Upper lobe of right lung (tissue), 1 donor: ENCODE data around the gene CFAP46. TPM values are rescaled to one million over a fixed set of nuclear protein-coding genes. Genes with fewer than 3 reads are reported as not detected.
A peak's percentile ranks its signal among the peaks of the same experiment; 100 is the strongest.
"Not testable (repeated sequence)": the region's sequence is repeated elsewhere in the genome, so short reads cannot be mapped to it uniquely, and the experiment has no call there.

ENCODE experiments used
- ATAC-seq: fragments of 200-7000 bp; cut with Tn5 transposase; one replicate; pipeline ENCODE4 v1.9.1; 2020; ENCODE audit warnings: mild to moderate bottlenecking, moderate library complexity
- DNase-seq: peaks from one replicate; pipeline ENCODE4 v3.0.0-alpha.2; 2020
- H3K27ac ChIP-seq: fragments of 200-600 bp; one replicate; pipeline ENCODE4 v1.8.0; 2022
- H3K27me3 ChIP-seq: fragments of 200-600 bp; one replicate; pipeline ENCODE4 v1.8.0; 2022; ENCODE audit warnings: mild to moderate bottlenecking
- H3K36me3 ChIP-seq: fragments of 200-600 bp; one replicate; pipeline ENCODE4 v1.8.0; 2022
- H3K4me1 ChIP-seq: fragments of 200-600 bp; one replicate; pipeline ENCODE4 v1.8.0; 2022
- H3K4me3 ChIP-seq: fragments of 200-600 bp; one replicate; pipeline ENCODE4 v1.8.0; 2022; ENCODE audit warnings: mild to moderate bottlenecking
- H3K9me3 ChIP-seq: fragments of 200-600 bp; one replicate; pipeline ENCODE4 v1.8.0; 2022
- CTCF ChIP-seq: fragments of 200-600 bp; IDR thresholded peaks from one replicate; pipeline ENCODE4 v1.8.0; 2022; ENCODE audit warnings: antibody characterized with exemption
- intact Hi-C: fragments of 100-400 bp; cut with DNase I; formaldehyde crosslinking; loops from one replicate; pipeline ENCODE4 v1.11.0; 2022
- total RNA-seq: library from RNA; stranded (reverse); fragmentation: NEBNext Ultra II Directional; extraction: Animal tissue kit (Norgen Biotek cat#: 25700); gene quantifications from one replicate; pipeline ENCODE4 v1.2.1, GENCODE V29; 2021
- donor health status: DM: no; HTN: yes; CAD: no; lungs with severe emphysema.

CFAP46 gene
- total RNA-seq, 1 donor from 2014 or later = 0.52 TPM

GRCh38 chr10:132844069-132844809 lies 98.1 kb downstream of the CFAP46 start:
- Histone ChIP-seq H3K4me1 (no peaks in the 10 kb centered on the region), H3K27ac (no peak overlapping the region), H3K27me3 (peaks cover 5% of the 10 kb centered on the region), H3K36me3 (no peaks in the 10 kb centered on the region), H3K9me3 (peaks cover 5% of the 10 kb centered on the region), H3K4me3 (no peak overlapping the region)
- ATAC-seq (no peak), DNase-seq (peak; percentile 58)
- intact Hi-C loops = no loop called here
- TF ChIP-seq CTCF = no peak

DNA sequence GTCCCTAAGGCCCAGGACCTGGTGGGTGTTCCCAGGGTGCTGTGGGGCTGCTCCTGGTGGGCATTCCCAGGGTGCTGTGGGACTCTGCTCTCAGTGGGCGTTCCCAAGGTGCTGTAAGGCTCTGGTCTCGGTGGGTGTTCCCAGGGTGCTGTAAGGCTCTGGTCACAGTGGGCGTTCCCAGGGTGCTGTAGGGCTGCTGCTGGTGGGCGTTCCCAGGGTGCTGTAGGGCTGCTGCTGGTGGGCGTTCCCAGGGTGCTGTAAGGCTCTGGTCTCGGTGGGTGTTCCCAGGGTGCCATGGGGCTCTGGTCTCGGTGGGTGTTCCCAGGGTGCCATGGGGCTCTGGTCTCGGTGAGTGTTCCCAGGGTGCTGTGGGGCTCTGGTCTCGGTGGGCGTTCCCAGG lies 99.1 kb downstream of the CFAP46 start:
- ATAC-seq, intact Hi-C loops, H3K36me3 ChIP-seq, H3K27me3 ChIP-seq, H3K4me3 ChIP-seq, H3K4me1 ChIP-seq, H3K9me3 ChIP-seq, H3K27ac ChIP-seq, DNase-seq: not testable (repeated sequence)

- Histone ChIP-seq H3K4me3 (no peak overlapping the region), H3K36me3 (no peaks in the 10 kb centered on the region), H3K9me3 (peaks cover 5% of the 10 kb centered on the region), H3K27me3 (peaks cover 9% of the 10 kb centered on the region), H3K27ac (no peak overlapping the region), H3K4me1 (no peaks in the 10 kb centered on the region)
- TF ChIP-seq CTCF = no peak
- intact Hi-C loops = no loop called here
- DNase-seq = no peak
- ATAC-seq = no peak
These were observed 100.0 kb downstream of the CFAP46 start for GRCh38 chr10:132842397-132842796.

DNA sequence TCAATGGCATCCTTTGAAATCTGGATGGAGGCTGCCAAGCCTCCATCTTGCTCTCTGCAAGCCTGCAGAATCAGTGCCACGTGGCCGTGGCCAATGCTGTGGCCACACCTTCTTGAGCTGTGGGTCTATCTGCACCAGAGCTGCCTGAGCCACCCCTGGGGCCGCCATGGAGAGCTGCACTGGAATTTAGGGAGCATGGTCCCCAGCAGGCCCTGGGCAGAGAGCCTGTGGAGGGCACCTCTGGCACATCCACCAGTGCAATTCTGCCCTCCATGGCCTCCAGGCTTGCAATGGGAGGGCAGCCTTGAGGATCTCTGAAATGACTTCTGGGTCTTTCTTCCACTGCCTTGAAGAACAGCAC lies 100.8 kb downstream of the CFAP46 start:
- no peak overlapping the region for H3K27ac ChIP-seq
- TF ChIP-seq CTCF = no peak
- ATAC-seq = no peak
- H3K27me3 ChIP-seq = peaks cover 4% of the 10 kb centered on the region
- H3K4me3 ChIP-seq = no peak overlapping the region
- H3K36me3 ChIP-seq = no peaks in the 10 kb centered on the region
- peaks cover 5% of the 10 kb centered on the region for H3K9me3 ChIP-seq
- no peak for DNase-seq
- intact Hi-C loops = no loop called here
- no peaks in the 10 kb centered on the region for H3K4me1 ChIP-seq

- H3K4me1 ChIP-seq = no peaks in the 10 kb centered on the region
- no peak overlapping the region for H3K27ac ChIP-seq
- intact Hi-C loops = no loop called here
- DNase-seq = peak; percentile 38
- no peak for ATAC-seq
- H3K4me3 ChIP-seq = no peak overlapping the region
- H3K27me3 ChIP-seq = peaks cover 11% of the 10 kb centered on the region
- TF ChIP-seq CTCF = no peak
- no peaks in the 10 kb centered on the region for H3K36me3 ChIP-seq
- H3K9me3 ChIP-seq = peaks cover 5% of the 10 kb centered on the region
These were observed 101.4 kb downstream of the CFAP46 start for GRCh38 chr10:132840698-132841614.

DNA sequence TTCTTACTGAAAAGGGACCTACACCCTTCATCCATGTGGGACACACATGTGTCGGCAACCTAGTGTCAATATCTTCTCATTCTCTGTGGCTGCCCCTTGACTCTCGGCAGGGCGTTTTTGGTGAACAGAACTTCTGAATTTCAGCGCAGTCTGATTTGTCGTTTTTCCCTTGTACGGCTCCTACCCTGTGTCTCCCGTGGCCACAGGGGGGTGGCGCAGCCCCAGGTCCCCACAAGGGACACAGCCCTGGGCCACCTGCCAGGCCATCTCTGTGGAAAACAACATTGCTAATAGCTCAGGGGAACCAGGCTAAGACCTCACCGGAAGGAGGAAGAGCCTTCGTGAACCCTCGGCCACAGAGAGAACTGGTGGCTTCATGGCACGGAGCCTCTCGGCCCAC lies 103.3 kb downstream of the CFAP46 start:
- intact Hi-C loops = no loop called here
- peak; percentile 49 for DNase-seq
- no peak for ATAC-seq
- Histone ChIP-seq H3K27ac (no peak overlapping the region), H3K4me3 (no peak overlapping the region), H3K9me3 (peaks cover 5% of the 10 kb centered on the region), H3K27me3 (peaks cover 28% of the 10 kb centered on the region), H3K36me3 (no peaks in the 10 kb centered on the region), H3K4me1 (no peaks in the 10 kb centered on the region)
- TF ChIP-seq CTCF = no peak
